ENCODE measurements around the gene UNC13B.

The UNC13B gene

GRCh38 chr9:35280399-35280798, 118.6 kb downstream of the UNC13B start:
- DNase-seq: no peak

GRCh38 chr9:35285731-35286130, 123.9 kb downstream of the UNC13B start:
- no peak for DNase-seq

GRCh38 chr9:35286381-35286780, 124.6 kb downstream of the UNC13B start:
- no peak for DNase-seq

- DNase-seq: no peak
These were observed 126.3 kb downstream of the UNC13B start for GRCh38 chr9:35287987-35288632.

GRCh38 chr9:35288778-35289177, 127.0 kb downstream of the UNC13B start:
- no peak for DNase-seq

- no peak for DNase-seq
These were observed 131.7 kb downstream of the UNC13B start for GRCh38 chr9:35293376-35293964.

GRCh38 chr9:35294066-35294465, 132.3 kb downstream of the UNC13B start:
- DNase-seq: no peak

GRCh38 chr9:35294556-35294955, 132.7 kb downstream of the UNC13B start:
- DNase-seq: no peak

GRCh38 chr9:35295369-35296036, 133.7 kb downstream of the UNC13B start:
- no peak for DNase-seq

- DNase-seq: no peak
These were observed 141.8 kb downstream of the UNC13B start for GRCh38 chr9:35303567-35303966.

- DNase-seq: no peak
These were observed 144.5 kb downstream of the UNC13B start for GRCh38 chr9:35306283-35306682.

- DNase-seq: no peak
These were observed 146.5 kb downstream of the UNC13B start for GRCh38 chr9:35308316-35308715.

- DNase-seq: no peak
These were observed 150.3 kb downstream of the UNC13B start for GRCh38 chr9:35311891-35312639.

- no peak for DNase-seq
These were observed 151.7 kb downstream of the UNC13B start for GRCh38 chr9:35313460-35313859.

GRCh38 chr9:35313916-35314315, 152.1 kb downstream of the UNC13B start:
- DNase-seq: no peak

GRCh38 chr9:35318741-35319140, 156.9 kb downstream of the UNC13B start:
- DNase-seq: no peak

- no peak for DNase-seq
These were observed 160.5 kb downstream of the UNC13B start for GRCh38 chr9:35322075-35322885.

- no peak for DNase-seq
These were observed 163.2 kb downstream of the UNC13B start for GRCh38 chr9:35324966-35325365.

- no peak for DNase-seq
These were observed 171.7 kb downstream of the UNC13B start for GRCh38 chr9:35333551-35333950.

- DNase-seq: no peak
These were observed 173.4 kb downstream of the UNC13B start for GRCh38 chr9:35335164-35335563.

- DNase-seq: no peak
These were observed 176.3 kb downstream of the UNC13B start for GRCh38 chr9:35338086-35338485.

- no peak for DNase-seq
These were observed 176.9 kb downstream of the UNC13B start for GRCh38 chr9:35338561-35339274.
